ENCODE results near the gene PMP22.

DNA sequence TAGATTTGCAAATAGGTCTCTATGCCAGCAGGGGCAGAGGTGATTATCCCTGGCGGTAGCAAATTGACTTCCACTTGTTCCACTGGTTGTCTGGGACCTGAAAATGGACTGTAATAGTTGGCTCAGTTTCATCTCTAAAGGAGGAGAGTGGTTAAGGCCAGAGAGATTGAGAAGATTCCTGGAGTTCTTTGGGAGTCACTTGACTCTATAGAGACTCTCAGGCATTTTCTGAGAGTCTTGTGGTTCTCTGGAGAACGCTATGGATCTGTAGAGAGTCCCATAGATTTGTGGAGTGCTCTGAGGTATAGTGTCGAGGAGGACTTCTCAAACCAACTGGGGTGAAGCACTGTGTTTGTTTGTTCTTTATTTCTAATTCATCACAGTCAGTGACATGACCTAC lies 8.9 kb upstream of the PMP22 start:
- TF ChIP-seq BHLHE40 (IDR thresholded peaks at IDR 0.05; ENCODE audit: borderline replicate concordance) = no peak
- TF ChIP-seq FOXM1 (IDR thresholded peaks at IDR 0.05; ENCODE audit: borderline replicate concordance) = no peak
- no peak for TF ChIP-seq ELF4 (IDR thresholded peaks at IDR 0.05)
- TF ChIP-seq CTBP1 (IDR thresholded peaks at IDR 0.05; ENCODE audit: borderline replicate concordance) = no peak
- TF ChIP-seq ARNT (IDR thresholded peaks at IDR 0.05) = no peak
- TF ChIP-seq FOXA1 (IDR thresholded peaks at IDR 0.05) = no peak
- TF ChIP-seq SP1 (IDR thresholded peaks at IDR 0.05) = no peak
- no peak for TF ChIP-seq LEF1 (IDR thresholded peaks at IDR 0.05; ENCODE audit: borderline replicate concordance)
- TF ChIP-seq TARDBP (IDR thresholded peaks at IDR 0.05) = no peak
- no peak for TF ChIP-seq FOXK2 (IDR thresholded peaks at IDR 0.05)
- TF ChIP-seq SUZ12 (IDR thresholded peaks at IDR 0.05) = no peak
- TF ChIP-seq NFRKB (IDR thresholded peaks at IDR 0.05) = no peak
- TF ChIP-seq, protein P1, sequence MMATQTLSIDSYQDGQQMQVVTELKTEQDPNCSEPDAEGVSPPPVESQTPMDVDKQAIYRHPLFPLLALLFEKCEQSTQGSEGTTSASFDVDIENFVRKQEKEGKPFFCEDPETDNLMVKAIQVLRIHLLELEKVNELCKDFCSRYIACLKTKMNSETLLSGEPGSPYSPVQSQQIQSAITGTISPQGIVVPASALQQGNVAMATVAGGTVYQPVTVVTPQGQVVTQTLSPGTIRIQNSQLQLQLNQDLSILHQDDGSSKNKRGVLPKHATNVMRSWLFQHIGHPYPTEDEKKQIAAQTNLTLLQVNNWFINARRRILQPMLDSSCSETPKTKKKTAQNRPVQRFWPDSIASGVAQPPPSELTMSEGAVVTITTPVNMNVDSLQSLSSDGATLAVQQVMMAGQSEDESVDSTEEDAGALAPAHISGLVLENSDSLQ (IDR thresholded peaks at IDR 0.05) = no peak

Data from HEK293T (cell line).